ENCODE data around the gene PLVAP.

PLVAP gene

DNA sequence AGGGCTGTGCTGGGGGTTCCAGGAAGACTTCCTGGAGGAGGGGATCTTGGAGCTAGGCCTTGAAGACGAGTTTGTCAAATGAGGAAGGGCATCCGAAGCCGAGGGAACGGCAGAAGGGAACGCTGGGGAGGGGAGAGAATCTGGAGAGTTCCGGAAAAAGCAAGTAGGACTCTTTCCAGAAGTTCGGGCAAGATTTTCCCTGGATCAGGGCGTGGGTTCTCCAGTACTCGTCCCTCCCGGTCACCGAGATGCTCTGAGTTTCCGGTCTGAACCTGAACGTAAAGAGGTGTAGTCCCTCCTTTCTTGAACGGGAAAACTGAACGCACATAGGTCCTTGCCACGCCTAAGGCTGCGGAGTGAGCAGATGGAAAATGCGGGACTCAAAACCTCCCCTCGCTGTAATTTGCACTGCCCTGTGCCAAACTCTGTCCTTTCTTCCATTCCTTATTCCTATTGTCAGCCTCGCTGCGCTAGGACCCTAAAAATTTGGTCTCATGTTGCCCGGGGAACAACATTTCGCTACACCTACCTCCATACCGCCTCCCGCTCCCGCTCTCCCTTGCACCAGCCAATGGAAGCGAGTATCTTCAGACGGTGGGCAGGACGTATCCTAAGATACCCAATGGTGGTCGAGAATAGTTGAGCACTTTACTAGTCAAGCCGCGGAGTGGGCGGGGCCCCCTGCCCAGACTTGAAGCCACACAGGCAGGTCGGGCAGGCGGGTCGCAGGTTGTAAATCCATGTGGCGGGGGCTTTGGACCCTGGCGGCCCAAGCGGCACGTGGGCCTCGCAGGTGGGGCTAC lies 40.1 kb downstream of the PLVAP start, which contains the start of gene GTPBP3:
Gene GTPBP3, plus strand, starts transcription at position 682 of the 803 bp plus-strand sequence. Its CDS starts 59 bp downstream, at position 741.
- Mint-ChIP-seq H3K4me1 (peaks cover 17% of the 10 kb centered on the region), H3K27me3 (ENCODE audit: low read depth) (no peaks in the 10 kb centered on the region), H3K4me3 (peak within 1 kb of the TSS; percentile 87 to 93 (median 91)), H3K27ac (peak within 1 kb of the TSS; percentile 86 to 96 (median 94)), H3K36me3 (ENCODE audit: low read depth) (peaks cover 9% of the 10 kb centered on the region), H3K9me3 (no peaks in the 10 kb centered on the region)
- TF ChIP-seq, protein P1, sequence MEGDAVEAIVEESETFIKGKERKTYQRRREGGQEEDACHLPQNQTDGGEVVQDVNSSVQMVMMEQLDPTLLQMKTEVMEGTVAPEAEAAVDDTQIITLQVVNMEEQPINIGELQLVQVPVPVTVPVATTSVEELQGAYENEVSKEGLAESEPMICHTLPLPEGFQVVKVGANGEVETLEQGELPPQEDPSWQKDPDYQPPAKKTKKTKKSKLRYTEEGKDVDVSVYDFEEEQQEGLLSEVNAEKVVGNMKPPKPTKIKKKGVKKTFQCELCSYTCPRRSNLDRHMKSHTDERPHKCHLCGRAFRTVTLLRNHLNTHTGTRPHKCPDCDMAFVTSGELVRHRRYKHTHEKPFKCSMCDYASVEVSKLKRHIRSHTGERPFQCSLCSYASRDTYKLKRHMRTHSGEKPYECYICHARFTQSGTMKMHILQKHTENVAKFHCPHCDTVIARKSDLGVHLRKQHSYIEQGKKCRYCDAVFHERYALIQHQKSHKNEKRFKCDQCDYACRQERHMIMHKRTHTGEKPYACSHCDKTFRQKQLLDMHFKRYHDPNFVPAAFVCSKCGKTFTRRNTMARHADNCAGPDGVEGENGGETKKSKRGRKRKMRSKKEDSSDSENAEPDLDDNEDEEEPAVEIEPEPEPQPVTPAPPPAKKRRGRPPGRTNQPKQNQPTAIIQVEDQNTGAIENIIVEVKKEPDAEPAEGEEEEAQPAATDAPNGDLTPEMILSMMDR (IDR thresholded peaks at IDR 0.05; ENCODE audit: unreplicated experiment in 3 of 3) = no peak

DNA sequence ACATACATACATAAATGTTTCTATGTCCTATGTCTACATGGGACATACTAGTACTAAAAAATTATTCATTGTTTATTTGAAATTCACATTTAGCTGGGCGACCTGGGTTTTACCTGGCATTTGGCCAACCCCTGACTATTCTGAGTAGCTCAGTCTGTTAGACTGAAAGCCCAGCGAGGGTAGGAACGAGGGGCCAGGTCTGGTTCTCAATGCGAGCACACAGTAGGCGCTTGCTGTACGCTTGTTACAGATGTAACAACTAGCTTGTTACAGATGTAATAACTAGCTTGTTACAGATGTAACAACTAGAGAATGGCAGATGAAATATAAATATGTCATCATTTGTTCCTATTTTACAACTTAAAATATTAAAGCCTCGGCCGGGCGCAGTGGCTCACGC lies 41.6 kb downstream of the PLVAP start:
- H3K27ac Mint-ChIP-seq = peak overlapping the region in 2 of 3 experiments; percentile 41 to 93
- TF ChIP-seq, protein P1 (IDR thresholded peaks at IDR 0.05; ENCODE audit: unreplicated experiment in 3 of 3) = no peak
- H3K4me3 Mint-ChIP-seq = peak overlapping the region; percentile 87 to 95 (median 93)
- H3K9me3 Mint-ChIP-seq = no peaks in the 10 kb centered on the region
- peaks cover 17% of the 10 kb centered on the region for H3K4me1 Mint-ChIP-seq
- peaks cover 4% of the 10 kb centered on the region for H3K27me3 Mint-ChIP-seq (ENCODE audit: low read depth)
- H3K36me3 Mint-ChIP-seq (ENCODE audit: low read depth) = peaks cover 13% of the 10 kb centered on the region

DNA sequence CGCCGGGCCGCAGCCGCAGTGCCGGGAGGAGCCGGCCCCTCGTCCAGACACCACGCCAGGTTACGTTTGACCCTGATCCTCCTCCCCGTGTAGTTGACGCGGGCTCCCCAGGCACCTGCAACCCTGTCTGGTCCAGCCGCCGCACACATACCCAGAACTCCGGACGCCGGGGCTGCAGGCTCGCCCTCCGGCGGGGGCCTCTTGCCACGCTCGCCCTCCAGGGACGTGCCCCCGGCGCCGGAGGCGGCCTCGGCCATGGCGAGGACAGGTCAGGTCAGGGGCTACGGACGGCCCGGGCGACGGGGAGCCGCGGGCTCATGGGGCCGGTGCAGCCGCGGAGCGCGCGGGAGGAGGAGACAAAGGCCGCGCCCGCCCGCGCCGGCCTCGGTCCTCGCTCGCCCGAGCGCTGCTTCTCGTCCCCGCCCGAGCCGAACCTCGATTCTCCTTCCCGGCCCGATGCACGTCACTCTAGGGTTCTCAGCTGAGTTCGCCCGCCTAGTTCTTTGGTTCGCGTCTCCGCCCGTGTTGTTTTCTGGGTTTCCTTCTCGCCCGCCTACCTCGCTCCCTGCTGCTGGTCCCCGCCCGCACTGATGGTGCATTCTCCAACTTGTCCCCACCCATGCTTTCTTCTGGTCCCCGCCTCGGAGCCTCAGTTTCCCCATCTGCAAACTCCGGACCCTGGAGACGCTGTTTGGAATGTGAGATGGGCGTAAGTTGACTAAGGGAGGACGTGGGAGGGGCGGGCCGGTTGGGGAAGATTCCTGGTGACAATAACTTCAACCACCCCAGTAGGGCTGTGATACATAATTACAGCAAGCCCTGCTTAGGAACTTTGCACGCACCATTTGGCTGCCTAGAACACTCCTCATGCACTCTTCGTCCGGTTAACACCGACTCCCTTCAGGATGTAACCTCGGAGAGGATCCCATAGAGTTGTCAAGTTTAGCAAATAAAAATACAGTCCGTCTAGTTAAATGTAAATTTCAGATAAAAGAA lies 42.4 kb downstream of the PLVAP start, which contains the start of gene ANO8:
Gene ANO8, minus strand, starts transcription at position 442 of the 996 bp plus-strand sequence. Its CDS starts 185 bp downstream, at position 257.
- Mint-ChIP-seq H3K27ac (peak within 1 kb of the TSS; percentile 41 to 93 (median 88)), H3K36me3 (ENCODE audit: low read depth) (peaks cover 19% of the 10 kb centered on the region), H3K9me3 (no peaks in the 10 kb centered on the region), H3K27me3 (ENCODE audit: low read depth) (peaks cover 12% of the 10 kb centered on the region), H3K4me1 (peaks cover 17% of the 10 kb centered on the region), H3K4me3 (peak within 1 kb of the TSS; percentile 87 to 95 (median 93))
- TF ChIP-seq, protein P1 (IDR thresholded peaks at IDR 0.05; ENCODE audit: unreplicated experiment in 3 of 3) = no peak

DNA sequence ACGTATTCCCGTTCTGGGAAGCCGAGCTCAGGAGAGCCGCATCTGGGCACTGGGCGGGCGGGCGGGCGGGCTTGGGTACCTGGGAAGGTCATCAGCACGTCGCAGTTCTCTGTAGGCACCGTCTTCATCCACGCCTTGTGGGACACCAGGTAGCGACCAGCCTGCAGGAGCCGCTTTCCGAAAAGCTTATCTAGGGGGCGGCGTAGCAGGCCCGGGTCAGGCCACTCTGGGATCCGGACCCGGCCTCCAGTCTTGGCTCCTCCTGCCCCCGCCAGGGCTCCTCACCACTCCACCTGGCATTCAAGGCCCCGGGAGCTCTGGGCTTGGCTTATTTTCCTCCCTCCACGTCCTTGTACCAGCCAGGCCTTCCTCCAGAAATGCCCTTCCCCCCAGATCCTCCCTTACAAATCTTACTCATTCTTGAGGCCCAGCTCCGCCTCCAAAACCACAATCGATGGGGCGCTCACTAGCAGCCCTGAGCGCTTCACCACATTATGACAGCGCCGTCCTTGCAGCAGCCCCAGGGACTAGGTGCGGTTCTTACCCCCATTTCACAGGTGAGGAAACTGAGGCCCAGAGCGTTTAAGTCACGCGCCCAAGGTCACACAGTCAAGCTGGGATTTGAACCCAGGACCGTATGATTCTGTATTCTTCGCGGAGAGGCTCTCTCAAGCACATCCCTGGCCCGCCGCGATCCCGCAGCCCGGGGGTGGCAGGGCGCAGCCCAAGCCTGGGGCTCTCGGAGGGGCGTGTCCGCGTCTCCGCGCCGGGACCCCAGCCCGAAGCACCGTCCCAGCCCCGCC lies 43.3 kb downstream of the PLVAP start:
- H3K4me3 Mint-ChIP-seq = peak overlapping the region; percentile 81 to 89 (median 89)
- H3K4me1 Mint-ChIP-seq = peaks cover 17% of the 10 kb centered on the region
- H3K9me3 Mint-ChIP-seq = no peaks in the 10 kb centered on the region
- H3K27ac Mint-ChIP-seq = peak overlapping the region in 2 of 3 experiments; percentile 41 to 56
- peaks cover 18% of the 10 kb centered on the region for H3K27me3 Mint-ChIP-seq (ENCODE audit: low read depth)
- peaks cover 19% of the 10 kb centered on the region for H3K36me3 Mint-ChIP-seq (ENCODE audit: low read depth)
- TF ChIP-seq, protein P1 (IDR thresholded peaks at IDR 0.05; ENCODE audit: unreplicated experiment in 3 of 3) = no peak

Data from nephron (organoid).